Activated naive CD8-positive, alpha-beta T cell (primary cell): ENCODE measurements around the gene EFCAB6.

ENCODE experiments used
- H3K27ac Mint-ChIP-seq: one replicate; pipeline ENCODE4 v1.8.0; 2021; ENCODE audit warnings: mixed read lengths
- H3K27me3 Mint-ChIP-seq: one replicate; pipeline ENCODE4 v1.8.0; 2021; ENCODE audit warnings: mixed read lengths
- H3K36me3 Mint-ChIP-seq: one replicate; pipeline ENCODE4 v1.8.0; 2021; ENCODE audit warnings: mixed read lengths
- H3K4me1 Mint-ChIP-seq: one replicate; pipeline ENCODE4 v1.8.0; 2021; ENCODE audit warnings: low read depth, mixed read lengths
- H3K4me3 Mint-ChIP-seq: one replicate; pipeline ENCODE4 v1.8.0; 2021; ENCODE audit warnings: mild to moderate bottlenecking, mixed read lengths
- H3K9me3 Mint-ChIP-seq: one replicate; pipeline ENCODE4 v1.8.0; 2021; ENCODE audit warnings: low read depth, mixed read lengths

Gene EFCAB6

DNA sequence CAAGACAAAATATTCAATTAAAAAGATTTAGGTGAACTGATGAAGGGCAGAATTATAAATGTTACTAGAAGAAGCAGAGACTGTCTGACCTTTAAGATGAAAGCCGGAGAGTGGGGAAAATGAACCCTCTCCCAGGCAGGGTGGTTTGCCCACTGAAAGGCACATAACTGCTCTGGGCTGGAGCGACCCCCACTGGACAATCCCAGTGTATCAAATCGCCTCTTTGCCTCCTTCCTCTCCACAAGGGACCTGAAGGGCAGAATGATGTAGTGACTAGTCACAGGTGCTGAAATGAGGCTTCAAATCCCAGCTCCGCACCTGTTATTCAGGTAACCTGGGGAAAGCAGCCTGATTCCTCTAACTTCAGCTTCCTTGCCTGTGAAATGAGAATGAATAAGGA, 69.0 kb downstream of the EFCAB6 start:
- Mint-ChIP-seq H3K4me1 (no peaks in the 10 kb centered on the region), H3K27me3 (peaks cover 3% of the 10 kb centered on the region), H3K36me3 (no peaks in the 10 kb centered on the region), H3K9me3 (no peaks in the 10 kb centered on the region), H3K27ac (no peak overlapping the region), H3K4me3 (no peak overlapping the region)

DNA sequence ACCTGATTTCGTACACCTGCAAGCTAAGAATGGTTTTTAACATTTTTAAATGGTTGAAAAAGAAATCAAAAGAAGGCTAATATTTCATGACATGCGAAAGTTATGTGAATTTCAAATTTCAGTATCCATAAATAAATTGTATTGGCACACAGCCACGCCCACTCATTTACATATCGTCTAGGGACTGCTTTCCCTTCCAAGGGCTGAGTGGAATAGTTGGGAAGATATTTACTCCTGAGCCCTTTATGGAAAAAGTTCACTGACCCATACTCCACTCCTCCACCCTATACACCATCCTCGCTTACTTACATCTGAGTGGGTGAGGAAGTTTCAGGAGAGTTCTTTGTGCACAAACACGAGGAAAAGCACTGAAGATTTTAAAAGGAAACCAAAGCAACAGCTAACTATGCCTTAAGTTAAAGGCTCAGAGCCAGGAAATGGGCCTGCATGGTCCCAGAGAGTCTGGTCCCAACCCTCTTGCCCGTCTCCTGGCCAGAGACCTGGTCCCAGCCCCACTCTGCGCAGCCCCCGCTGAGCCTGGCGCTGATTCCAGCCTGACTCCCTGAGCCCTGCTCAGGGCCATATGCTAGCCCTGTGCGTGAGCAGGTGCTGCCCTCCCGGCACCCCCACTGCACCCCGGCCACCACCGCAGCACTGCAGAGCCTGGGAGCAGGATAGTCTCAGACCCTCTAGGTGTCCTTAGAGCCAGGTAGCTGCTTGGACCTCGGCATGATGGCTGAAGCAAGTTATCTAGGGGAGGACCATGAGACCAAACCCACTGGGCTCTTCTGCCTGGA, 69.8 kb downstream of the EFCAB6 start:
- peaks cover 3% of the 10 kb centered on the region for H3K27me3 Mint-ChIP-seq
- no peaks in the 10 kb centered on the region for H3K9me3 Mint-ChIP-seq

DNA sequence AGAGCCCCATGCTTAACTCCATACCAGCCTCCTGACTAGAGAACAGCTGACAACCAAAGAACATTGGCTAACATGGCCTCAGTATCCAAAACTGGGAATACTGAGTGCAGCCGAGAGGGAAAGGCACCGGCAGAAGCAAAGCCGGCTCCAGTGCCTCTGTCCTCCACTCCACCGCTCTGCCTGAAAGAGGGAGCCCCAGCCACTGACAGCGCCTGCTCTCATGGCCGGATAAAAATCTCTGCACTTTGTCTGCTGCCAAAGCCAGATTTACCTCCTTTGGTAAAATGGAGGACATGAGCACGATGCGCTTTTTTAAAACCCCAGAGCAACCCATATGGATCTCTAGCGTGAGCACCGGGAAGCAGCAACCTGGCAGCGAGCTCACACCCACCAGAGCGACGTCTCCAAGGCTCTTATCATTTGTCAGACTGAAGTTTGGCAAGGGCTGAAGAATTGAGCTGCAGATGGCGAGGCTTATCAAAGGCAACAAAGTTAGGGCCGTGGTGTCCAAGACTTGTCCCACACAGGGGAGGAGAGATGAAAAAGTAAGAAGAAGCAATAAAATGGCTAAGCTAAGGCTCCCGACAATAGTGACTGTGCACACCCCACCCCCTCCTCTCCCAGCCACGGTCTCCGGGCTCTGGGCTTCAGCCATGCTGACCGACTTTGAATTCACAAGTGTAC, 71.4 kb downstream of the EFCAB6 start:
- no peaks in the 10 kb centered on the region for H3K9me3 Mint-ChIP-seq
- no peak overlapping the region for H3K4me3 Mint-ChIP-seq
- H3K36me3 Mint-ChIP-seq, result no peaks in the 10 kb centered on the region
- no peaks in the 10 kb centered on the region for H3K4me1 Mint-ChIP-seq
- no peak overlapping the region for H3K27ac Mint-ChIP-seq
- peaks cover 3% of the 10 kb centered on the region for H3K27me3 Mint-ChIP-seq

More for the DNA sequence above, 69.8 kb downstream of the EFCAB6 start:
- Mint-ChIP-seq H3K4me1 (no peaks in the 10 kb centered on the region), H3K36me3 (no peaks in the 10 kb centered on the region), H3K27ac (no peak overlapping the region), H3K4me3 (no peak overlapping the region)

DNA sequence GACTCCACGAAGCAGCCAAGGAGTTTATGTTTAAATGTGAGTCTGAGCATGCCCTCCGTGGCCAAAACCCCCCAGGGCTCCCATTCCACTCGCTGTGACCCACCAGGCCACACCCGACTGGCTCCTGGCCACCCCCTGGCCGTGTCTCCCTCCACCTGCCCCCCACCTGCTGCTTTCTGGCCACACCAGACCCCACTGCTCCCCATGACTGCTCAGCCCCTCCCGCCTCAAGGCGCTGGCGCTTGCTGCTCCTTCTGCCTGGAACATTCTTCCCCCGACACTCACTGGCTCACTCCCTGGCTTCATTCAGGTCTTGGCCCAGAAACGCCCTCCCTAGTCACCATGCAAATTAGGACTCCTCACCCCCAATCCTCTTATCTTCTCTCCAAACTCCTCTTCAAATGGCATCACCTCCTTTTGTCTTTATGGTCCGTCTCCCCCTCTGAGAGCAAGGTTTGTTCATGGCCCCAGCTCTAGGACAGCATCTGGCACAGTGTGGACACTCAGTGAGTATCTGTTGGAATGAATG, 72.2 kb downstream of the EFCAB6 start:
- Mint-ChIP-seq H3K27ac (no peak overlapping the region), H3K27me3 (peaks cover 3% of the 10 kb centered on the region), H3K9me3 (no peaks in the 10 kb centered on the region), H3K4me3 (no peak overlapping the region), H3K4me1 (no peaks in the 10 kb centered on the region), H3K36me3 (no peaks in the 10 kb centered on the region)

DNA sequence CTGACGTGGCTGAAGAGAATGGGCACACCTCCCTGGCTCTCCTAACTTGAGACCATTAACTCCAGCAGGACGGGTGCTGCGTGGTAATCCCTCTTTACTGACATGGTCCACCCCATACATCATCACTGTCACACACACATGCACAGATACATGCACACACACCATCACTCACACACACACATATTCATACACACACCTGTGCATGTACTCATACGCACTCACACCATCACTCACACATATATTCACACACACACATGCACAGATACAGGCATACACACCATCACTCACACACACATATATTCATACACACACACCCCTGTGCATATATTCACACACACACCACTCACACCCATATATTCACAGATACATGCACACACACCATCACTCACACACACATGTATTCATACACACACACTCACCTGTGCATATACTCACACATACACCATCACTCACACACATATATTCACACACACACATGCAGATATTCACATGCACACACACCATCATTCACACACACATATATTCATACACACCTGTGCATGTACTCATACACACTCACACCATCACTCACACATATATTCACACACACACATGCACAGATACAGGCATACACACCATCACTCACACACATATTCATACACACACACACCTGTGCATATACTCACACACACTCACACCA, 74.8 kb downstream of the EFCAB6 start:
- Mint-ChIP-seq H3K27ac (no peak overlapping the region), H3K36me3 (no peaks in the 10 kb centered on the region), H3K4me3 (no peak overlapping the region), H3K27me3 (no peaks in the 10 kb centered on the region), H3K9me3 (no peaks in the 10 kb centered on the region), H3K4me1 (no peaks in the 10 kb centered on the region)

DNA sequence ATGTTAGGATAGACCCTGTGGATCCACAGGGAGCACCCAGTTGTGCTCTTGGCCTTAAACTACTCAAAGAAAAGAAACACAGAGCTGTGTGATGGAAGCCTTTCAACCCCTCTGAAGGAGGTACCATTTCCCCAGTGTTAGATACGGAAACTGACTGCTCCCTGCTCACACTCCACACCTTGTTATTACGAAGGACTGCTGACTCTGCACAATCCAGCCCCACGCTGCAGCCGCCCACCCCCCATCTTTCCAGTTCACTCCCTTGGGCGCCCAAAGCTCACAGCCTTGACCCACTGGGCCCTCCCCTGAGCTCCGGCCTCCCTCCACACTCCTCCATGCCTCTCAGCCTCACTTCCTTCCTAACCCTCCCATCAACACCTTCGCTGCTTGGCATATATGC, 75.5 kb downstream of the EFCAB6 start:
- no peak overlapping the region for H3K27ac Mint-ChIP-seq
- H3K4me3 Mint-ChIP-seq, result no peak overlapping the region
- H3K4me1 Mint-ChIP-seq, result no peaks in the 10 kb centered on the region
- no peaks in the 10 kb centered on the region for H3K27me3 Mint-ChIP-seq
- no peaks in the 10 kb centered on the region for H3K9me3 Mint-ChIP-seq
- H3K36me3 Mint-ChIP-seq, result no peaks in the 10 kb centered on the region

DNA sequence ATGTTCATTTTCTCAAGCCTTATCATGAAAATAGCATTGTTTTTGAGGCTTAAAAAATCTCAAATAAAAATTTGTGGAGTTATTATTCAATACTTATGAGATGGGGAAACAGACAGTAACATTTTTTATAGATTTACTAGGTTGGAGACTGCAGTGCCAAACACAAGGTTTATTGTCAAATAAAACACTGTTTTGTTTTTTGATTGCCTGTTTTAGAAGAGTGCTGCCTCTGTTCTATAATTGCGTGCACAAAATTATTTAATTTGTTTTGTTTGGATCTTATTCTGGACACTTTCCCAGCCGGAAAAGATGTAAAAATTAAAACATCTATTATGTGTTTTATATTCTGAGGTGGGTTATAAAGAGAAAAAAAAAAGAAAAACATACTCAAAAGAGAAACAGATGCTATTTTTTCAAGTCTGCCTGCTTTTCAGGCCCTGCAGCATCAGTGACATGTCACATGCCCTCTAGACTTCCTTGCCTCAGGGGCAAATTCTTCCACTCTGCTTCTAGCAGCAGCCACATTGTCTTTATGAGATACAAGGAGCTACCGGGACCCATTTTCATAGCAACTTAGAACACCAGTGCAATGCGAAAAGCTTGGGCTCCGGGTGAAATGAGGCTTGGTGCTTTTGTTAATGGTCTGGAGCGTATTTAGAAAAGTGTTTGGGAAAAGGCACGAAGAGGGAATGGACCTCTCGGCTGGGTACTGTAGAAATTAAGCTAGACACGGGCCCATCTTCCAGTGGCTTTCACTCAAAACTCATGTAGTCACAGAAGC, 77.5 kb downstream of the EFCAB6 start:
- H3K4me1 Mint-ChIP-seq, result no peaks in the 10 kb centered on the region
- H3K27me3 Mint-ChIP-seq, result no peaks in the 10 kb centered on the region
- no peaks in the 10 kb centered on the region for H3K9me3 Mint-ChIP-seq
- no peaks in the 10 kb centered on the region for H3K36me3 Mint-ChIP-seq
- no peak overlapping the region for H3K4me3 Mint-ChIP-seq
- H3K27ac Mint-ChIP-seq, result no peak overlapping the region

DNA sequence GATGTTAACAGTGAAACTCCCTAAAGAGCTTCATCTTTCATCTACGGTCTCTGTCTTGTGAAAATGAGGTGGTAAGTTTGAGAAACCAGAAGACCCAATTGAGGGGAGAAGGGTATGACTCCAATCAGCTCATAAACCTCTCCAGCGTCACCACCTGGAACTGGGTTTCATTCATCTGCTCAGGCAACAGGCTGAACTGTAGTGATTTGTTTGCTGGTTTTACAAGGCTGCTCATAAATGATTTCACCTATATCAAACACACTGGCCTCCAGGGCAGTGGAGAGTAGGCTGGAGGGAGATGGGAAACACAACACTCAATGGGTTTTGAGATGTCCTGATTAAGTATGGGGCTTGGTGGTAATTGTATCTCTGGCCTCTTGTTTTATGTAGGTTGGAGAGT, 79.0 kb downstream of the EFCAB6 start:
- no peaks in the 10 kb centered on the region for H3K4me1 Mint-ChIP-seq
- no peaks in the 10 kb centered on the region for H3K36me3 Mint-ChIP-seq
- H3K27ac Mint-ChIP-seq, result no peak overlapping the region
- H3K4me3 Mint-ChIP-seq, result no peak overlapping the region
- H3K9me3 Mint-ChIP-seq, result no peaks in the 10 kb centered on the region
- H3K27me3 Mint-ChIP-seq, result no peaks in the 10 kb centered on the region

DNA sequence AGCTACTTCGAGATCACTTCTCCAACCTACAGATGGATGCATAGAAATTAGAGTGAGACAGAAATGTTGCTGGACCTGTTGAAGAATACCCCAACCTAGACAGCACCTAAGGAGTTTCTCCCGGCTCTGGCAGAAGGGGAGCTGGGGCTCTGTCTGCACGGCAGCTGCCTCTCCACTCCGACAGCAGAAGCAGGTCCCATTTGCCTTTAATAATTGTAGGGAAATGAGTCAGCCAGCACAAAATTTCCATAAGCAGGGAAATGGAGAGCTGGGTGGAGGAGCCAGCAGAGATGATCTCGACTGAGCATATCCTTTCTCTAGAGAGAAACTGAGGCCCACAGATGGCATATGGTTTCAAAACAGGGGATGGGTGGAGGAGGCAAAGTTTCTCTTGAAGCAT, 80.1 kb downstream of the EFCAB6 start:
- H3K4me3 Mint-ChIP-seq, result no peak overlapping the region
- no peaks in the 10 kb centered on the region for H3K27me3 Mint-ChIP-seq
- H3K36me3 Mint-ChIP-seq, result no peaks in the 10 kb centered on the region
- no peak overlapping the region for H3K27ac Mint-ChIP-seq
- no peaks in the 10 kb centered on the region for H3K9me3 Mint-ChIP-seq
- no peaks in the 10 kb centered on the region for H3K4me1 Mint-ChIP-seq

DNA sequence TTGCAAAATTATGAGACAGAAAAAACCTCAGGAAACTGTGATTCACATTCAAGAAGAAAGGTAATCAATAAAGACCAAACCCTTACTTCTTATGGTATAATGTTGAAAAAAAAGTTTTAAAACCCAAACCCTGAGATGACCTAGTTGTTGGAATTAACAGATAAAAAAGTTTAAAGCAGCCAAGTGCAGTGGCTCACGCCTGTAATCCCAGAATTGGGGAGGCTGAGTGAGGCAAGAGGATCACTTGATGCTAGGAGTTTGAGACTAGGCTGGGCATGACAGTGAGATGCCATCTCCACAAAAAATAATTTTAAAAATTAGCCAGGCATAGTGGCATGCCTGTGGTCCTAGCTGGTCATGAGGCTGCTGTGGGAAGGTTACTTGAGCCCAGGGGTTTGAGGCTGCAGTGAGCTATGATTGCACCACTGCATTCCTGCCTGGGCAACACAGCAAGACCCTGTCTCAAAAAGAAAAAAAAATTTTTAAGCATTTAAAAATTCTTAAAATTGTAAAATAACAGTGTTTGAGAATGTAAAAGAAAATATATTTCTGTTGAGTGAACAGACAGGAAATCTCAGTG, 85.1 kb downstream of the EFCAB6 start:
- no peaks in the 10 kb centered on the region for H3K27me3 Mint-ChIP-seq
- H3K4me3 Mint-ChIP-seq, result no peak overlapping the region
- H3K36me3 Mint-ChIP-seq, result no peaks in the 10 kb centered on the region
- no peaks in the 10 kb centered on the region for H3K9me3 Mint-ChIP-seq
- no peak overlapping the region for H3K27ac Mint-ChIP-seq
- H3K4me1 Mint-ChIP-seq, result no peaks in the 10 kb centered on the region

DNA sequence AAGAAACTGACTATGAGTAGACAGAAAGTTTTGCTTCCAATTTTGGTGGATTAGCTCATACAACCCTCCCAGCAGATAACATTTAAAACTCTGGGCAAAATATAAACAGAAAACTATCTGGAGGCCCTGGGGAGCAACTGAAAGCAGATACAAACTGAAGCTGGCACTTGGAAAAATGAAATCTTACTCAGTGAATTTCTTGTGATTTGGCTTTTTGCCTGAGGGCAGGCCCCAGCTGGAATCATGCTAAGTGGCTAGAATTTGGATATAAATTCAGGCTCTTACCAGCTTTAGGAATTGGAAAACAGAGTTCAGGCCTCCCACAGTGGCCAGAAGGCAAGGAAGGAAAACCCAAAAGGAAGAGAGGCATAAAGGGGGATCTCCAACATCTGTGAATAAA, 85.8 kb downstream of the EFCAB6 start:
- no peak overlapping the region for H3K27ac Mint-ChIP-seq
- no peaks in the 10 kb centered on the region for H3K36me3 Mint-ChIP-seq
- no peaks in the 10 kb centered on the region for H3K4me1 Mint-ChIP-seq
- no peak overlapping the region for H3K4me3 Mint-ChIP-seq
- H3K9me3 Mint-ChIP-seq, result no peaks in the 10 kb centered on the region
- peaks cover 1% of the 10 kb centered on the region for H3K27me3 Mint-ChIP-seq

DNA sequence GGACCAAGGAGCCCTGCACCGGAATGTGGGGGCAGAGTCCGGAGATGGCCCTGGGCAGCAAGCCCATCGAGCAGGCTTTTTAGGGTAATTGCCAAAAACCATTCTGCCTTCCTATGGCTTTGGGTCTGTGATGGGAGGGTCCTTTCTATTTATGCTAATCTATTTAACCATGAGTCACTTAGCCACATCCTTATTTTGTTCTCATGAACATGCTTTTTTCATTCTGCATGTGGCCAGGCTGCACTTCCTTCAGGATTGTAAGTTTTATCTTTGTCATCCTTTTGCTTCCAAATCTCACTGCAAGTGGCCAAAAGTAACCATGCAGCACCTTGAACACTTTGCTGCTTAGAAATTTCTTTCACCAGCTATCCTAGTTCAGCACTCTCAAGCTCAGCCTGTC, 88.3 kb downstream of the EFCAB6 start:
- no peaks in the 10 kb centered on the region for H3K4me1 Mint-ChIP-seq
- no peak overlapping the region for H3K27ac Mint-ChIP-seq
- peaks cover 1% of the 10 kb centered on the region for H3K27me3 Mint-ChIP-seq
- no peaks in the 10 kb centered on the region for H3K9me3 Mint-ChIP-seq
- no peak overlapping the region for H3K4me3 Mint-ChIP-seq
- peaks cover 5% of the 10 kb centered on the region for H3K36me3 Mint-ChIP-seq

DNA sequence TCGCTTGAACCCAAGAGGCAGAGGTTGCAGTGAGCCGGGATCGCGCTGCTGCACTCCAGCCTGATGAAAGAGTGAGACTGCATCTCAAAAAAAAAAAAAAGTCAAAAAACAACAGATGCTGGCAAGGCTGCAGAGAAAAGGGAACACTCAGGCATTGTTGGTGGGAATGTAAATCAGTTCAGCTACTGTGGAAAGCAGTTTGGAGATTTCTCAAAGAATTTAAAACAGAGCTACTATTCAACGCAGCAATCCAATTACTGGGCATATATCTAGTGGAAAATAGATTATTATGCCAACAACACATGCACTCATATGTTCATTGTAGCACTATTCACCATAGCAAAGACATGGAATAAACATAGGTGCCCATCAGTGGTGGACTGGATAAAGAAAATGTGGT, 89.7 kb downstream of the EFCAB6 start:
- H3K4me1 Mint-ChIP-seq, result no peaks in the 10 kb centered on the region
- H3K36me3 Mint-ChIP-seq, result peaks cover 5% of the 10 kb centered on the region
- no peak overlapping the region for H3K27ac Mint-ChIP-seq
- no peaks in the 10 kb centered on the region for H3K9me3 Mint-ChIP-seq
- H3K27me3 Mint-ChIP-seq, result peaks cover 1% of the 10 kb centered on the region
- H3K4me3 Mint-ChIP-seq, result no peak overlapping the region

DNA sequence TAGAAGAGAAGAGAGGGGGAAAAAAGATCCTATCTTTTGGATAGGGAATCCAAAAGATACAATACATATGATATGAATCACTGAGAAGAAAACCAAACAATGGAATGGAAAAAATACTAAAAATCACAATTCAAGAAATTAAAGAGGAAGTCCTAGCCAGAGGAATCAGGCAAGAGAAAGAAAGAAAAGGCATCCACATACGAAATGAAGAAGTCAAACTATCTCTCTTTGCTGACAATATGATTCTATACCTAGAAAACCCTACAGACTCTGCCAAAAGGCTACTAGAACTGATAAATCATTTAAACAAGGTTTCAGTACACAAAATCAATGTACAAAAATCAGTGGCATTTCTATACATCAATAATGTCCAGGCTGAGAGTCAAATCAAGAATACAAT, 91.4 kb downstream of the EFCAB6 start:
- Mint-ChIP-seq H3K27me3 (peaks cover 1% of the 10 kb centered on the region), H3K4me3 (no peak overlapping the region), H3K36me3 (peaks cover 6% of the 10 kb centered on the region), H3K4me1 (no peaks in the 10 kb centered on the region), H3K27ac (no peak overlapping the region), H3K9me3 (no peaks in the 10 kb centered on the region)
